GM08714 (cell line): ENCODE data around the gene MYLK3.

Experiments
- H3K4me3 ChIP-seq: fragments of 200-500 bp; sonication (Bioruptor generic); 2 replicates; pipeline ENCODE4 v1.5.1; 2014; ENCODE audit warnings: mild to moderate bottlenecking, low read length, inconsistent platforms
- ZNF274 ChIP-seq: IDR thresholded peaks from 2 replicates; pipeline ENCODE4 v1.6.1; 2012; ENCODE audit warnings: mild to moderate bottlenecking, low read depth, low read length

The MYLK3 gene

DNA sequence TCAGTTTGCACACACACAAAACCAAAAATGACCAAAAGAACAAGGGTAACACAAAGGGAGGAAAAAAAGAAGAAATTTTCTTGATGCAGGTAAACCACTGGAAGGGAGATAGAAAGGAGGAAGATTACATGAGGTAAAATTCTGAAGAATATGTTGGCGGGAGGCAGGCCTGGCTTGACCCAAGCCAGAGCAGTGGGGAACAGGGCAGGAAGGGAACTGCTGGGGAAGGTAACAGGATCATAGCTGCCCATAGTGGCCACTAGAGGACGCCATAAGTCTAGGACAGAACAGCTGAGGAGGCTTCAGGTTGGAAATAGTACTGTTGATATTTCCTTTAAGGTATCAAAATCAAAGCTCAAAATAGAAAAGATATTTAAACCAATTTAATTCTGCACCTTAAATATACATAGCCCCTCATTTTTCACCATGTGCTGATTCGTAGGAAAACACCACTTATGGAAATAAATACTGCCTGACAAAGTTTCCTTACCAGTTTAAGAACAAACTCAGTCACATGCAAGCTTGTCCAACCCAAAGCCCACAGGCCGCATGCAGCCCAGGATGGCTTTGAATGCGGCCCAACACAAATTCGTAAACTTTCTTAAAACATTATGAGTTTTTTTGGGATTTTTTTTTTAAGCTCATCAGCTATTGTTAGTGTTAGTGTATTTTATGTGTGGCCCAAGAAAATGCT lies 74.7 kb downstream of the MYLK3 start:
- TF ChIP-seq ZNF274, result no peak
- H3K4me3 ChIP-seq, result no peak overlapping the region

DNA sequence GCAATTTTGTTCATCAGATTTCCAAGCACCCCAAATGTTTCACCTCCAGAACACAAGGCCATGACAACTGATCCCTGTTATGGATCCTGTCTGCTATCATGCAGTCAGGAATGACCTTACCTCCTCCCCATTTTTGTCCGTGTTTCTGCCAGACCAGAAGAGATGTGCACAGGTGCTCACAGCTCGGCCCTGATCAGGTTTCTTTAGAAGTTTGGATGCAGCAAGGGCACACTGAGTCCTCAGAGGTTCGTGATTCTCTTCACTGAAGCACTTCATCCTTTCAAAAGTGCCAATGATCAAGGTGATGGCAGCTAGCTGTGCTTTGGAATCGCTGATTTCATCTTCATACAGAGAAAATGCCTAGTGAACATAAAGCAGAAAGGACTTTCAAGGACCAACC lies 86.0 kb downstream of the MYLK3 start:
- H3K4me3 ChIP-seq, result no peak overlapping the region
- no peak for TF ChIP-seq ZNF274

DNA sequence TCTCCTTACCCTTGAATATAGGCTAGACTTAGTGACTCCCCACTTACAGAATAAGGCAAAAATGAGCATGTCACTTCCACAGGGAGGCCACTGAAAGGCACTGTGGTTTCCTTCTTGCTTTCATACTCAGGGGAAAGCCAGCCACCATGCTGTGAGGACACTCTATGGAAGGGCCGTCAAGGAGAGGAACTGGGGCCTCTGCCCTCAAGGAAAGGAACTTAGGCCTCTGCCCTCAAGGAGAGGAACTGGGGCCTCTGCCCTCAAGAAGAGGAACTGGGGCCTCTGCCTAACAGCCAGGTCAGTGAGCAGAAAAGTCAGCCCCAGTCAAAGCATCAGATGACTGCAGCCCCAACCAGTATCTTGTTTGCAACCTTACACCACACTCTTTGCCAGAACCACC lies 89.2 kb downstream of the MYLK3 start:
- H3K4me3 ChIP-seq, result no peak overlapping the region
- no peak for TF ChIP-seq ZNF274
